Vagina (tissue), 2 donors: ENCODE measurements around the gene EME2. TPM values are rescaled to one million over a fixed set of nuclear protein-coding genes. Genes with fewer than 3 reads are reported as not detected.

Source experiments
- DNase-seq, 2 donors: peaks; one replicate each; pipeline ENCODE4 v3.0.0-alpha.2; 2017; ENCODE audit errors: extremely low spot score in 2 of 2
- H3K27ac ChIP-seq: fragments of 200-600 bp; sonication (generic); one replicate; pipeline ENCODE4 v1.5.1; 2019
- H3K27me3 ChIP-seq: fragments of 200-600 bp; sonication (generic); one replicate; pipeline ENCODE4 v1.5.1; 2019
- H3K36me3 ChIP-seq, 2 donors: fragments of 200-600 bp; sonication (generic); one replicate each; pipeline ENCODE4 v1.5.1; 2017 to 2019
- H3K4me1 ChIP-seq: fragments of 200-600 bp; sonication (generic); one replicate; pipeline ENCODE4 v1.5.1; 2019
- H3K4me3 ChIP-seq, 2 donors: fragments of 200-600 bp; sonication (generic); 1 replicate in 1 of 2; 2 replicates in 1 of 2; pipeline ENCODE4 v1.5.1; 2016 to 2019
- H3K9me3 ChIP-seq: fragments of 200-600 bp; sonication (generic); one replicate; pipeline ENCODE4 v1.5.1; 2019
- POLR2A ChIP-seq, 2 donors: fragments of 450-650 bp; IDR thresholded peaks; one replicate each; pipeline ENCODE4 v1.6.1; 2017; ENCODE audit warnings: antibody characterized with exemption in 2 of 2, mild to moderate bottlenecking in 2 of 2, moderate library complexity in 2 of 2
- POLR2AphosphoS5 ChIP-seq, 2 donors: sonication (generic); formaldehyde crosslinking; IDR thresholded peaks; one replicate each; pipeline ENCODE4 v1.9.0; 2017; ENCODE audit warnings: antibody characterized with exemption in 2 of 2, mild to moderate bottlenecking in 2 of 2, low read depth in 1 of 2; ENCODE audit not compliant: insufficient read depth in 1 of 2
- intact Hi-C: fragments of 100-400 bp; cut with DNase I; formaldehyde crosslinking; loops from one replicate; pipeline ENCODE4 v1.15.1; 2023
- total RNA-seq: library from RNA; depleted of rRNA; stranded (reverse); fragments of >200 nt; gene quantifications from one replicate; pipeline ENCODE4 v1.2.3, GENCODE V29; 2016
- TF ChIP-seq, protein P1 (sequence below), 3 experiments: fragments of 450-650 bp in 2 of 3; fragments of 200-600 bp in 1 of 3; sonication (generic) in 1 of 3; IDR thresholded peaks; one replicate each; pipeline ENCODE4 v1.5.1; 2017 to 2019; ENCODE audit warnings: antibody characterized with exemption in 3 of 3, mild to moderate bottlenecking in 2 of 3, moderate library complexity in 2 of 3

EME2 gene
- total RNA-seq, 1 donor from 2014 or later, result 13.5 TPM

DNA sequence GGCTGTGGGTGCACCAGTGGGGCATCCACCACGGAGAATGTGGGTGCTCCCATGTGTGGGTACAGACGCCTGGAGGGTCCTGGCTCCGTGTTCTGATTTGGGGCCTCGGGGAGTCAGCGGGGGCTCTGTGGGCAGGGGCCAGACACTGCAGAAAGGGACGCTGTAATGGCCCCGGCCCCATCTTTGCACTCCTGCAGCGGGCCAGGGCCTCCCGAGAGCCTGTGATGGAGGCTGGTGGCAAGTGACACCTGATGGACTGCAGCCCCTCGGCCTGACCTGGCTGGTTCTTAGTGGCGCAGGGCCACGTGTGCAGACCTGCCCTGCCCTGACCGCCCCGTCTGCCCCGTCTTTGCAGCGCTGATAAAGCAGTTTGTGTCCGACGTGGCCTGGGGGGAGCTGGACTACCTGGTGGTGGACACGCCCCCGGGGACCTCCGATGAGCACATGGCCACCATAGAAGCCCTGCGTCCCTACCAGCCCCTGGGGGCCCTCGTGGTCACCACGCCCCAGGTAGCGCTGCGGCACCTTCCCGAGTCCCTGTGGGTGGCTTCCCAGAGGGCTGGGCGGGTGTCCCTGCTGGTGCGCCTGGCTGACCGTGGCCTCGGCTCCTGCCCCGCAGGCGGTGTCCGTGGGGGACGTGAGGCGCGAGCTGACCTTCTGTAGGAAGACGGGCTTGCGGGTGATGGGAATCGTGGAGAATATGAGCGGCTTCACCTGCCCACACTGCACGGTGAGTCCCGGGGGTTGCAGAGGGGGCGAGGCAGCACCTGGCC lies 14.9 kb downstream of the EME2 start:
- H3K27ac ChIP-seq, result no peak overlapping the region
- H3K4me3 ChIP-seq, result no peak overlapping the region
- no peaks in the 10 kb centered on the region for H3K27me3 ChIP-seq
- no peak for DNase-seq
- intact Hi-C loops, result no loop called here
- H3K4me1 ChIP-seq, result peaks cover 36% of the 10 kb centered on the region
- no peaks in the 10 kb centered on the region for H3K9me3 ChIP-seq
- H3K36me3 ChIP-seq, result peaks cover 0 to 27% of the 10 kb centered on the region in 2 donors
- TF ChIP-seq POLR2A (IDR thresholded peaks at IDR 0.05), result no peak
- TF ChIP-seq POLR2AphosphoS5 (IDR thresholded peaks at IDR 0.05; ENCODE audit: insufficient read depth in 1 of 2, low read depth in 1 of 2), result no peak
- TF ChIP-seq, protein P1, sequence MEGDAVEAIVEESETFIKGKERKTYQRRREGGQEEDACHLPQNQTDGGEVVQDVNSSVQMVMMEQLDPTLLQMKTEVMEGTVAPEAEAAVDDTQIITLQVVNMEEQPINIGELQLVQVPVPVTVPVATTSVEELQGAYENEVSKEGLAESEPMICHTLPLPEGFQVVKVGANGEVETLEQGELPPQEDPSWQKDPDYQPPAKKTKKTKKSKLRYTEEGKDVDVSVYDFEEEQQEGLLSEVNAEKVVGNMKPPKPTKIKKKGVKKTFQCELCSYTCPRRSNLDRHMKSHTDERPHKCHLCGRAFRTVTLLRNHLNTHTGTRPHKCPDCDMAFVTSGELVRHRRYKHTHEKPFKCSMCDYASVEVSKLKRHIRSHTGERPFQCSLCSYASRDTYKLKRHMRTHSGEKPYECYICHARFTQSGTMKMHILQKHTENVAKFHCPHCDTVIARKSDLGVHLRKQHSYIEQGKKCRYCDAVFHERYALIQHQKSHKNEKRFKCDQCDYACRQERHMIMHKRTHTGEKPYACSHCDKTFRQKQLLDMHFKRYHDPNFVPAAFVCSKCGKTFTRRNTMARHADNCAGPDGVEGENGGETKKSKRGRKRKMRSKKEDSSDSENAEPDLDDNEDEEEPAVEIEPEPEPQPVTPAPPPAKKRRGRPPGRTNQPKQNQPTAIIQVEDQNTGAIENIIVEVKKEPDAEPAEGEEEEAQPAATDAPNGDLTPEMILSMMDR (IDR thresholded peaks at IDR 0.05), result no peak

DNA sequence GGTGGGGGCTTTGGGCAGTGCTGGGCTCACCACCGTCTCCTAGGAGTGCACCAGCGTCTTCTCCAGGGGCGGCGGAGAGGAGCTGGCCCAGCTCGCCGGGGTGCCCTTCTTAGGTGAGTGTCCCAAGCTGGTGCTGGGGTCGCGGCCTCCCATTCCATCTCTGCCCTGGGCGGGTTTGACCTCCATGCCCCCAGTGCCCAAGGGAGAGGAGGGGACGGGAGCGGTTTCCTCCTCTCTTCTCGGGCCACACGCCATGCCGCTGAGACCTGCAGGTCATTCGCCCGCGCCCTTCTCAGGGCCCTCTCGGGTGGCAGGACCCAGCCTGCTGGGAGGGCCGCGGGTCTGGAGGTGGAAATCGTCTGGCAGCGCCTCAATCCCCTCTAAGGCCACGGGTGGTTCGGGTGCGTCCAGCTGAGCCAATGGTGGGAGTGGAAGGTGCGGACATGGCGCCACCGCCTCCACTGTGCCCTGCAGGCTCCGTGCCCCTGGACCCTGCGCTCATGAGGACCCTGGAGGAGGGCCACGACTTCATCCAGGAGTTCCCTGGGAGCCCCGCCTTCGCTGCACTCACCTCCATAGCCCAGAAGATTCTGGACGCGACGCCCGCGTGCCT lies 15.6 kb downstream of the EME2 start:
- TF ChIP-seq, protein P1 (IDR thresholded peaks at IDR 0.05), result no peak
- TF ChIP-seq POLR2A (IDR thresholded peaks at IDR 0.05), result no peak
- no peak for TF ChIP-seq POLR2AphosphoS5 (IDR thresholded peaks at IDR 0.05; ENCODE audit: insufficient read depth in 1 of 2, low read depth in 1 of 2)
- no peaks in the 10 kb centered on the region for H3K27me3 ChIP-seq
- no peak overlapping the region for H3K4me3 ChIP-seq
- no peak for DNase-seq
- no peaks in the 10 kb centered on the region for H3K9me3 ChIP-seq
- intact Hi-C loops, result no loop called here
- peaks cover 0 to 27% of the 10 kb centered on the region in 2 donors for H3K36me3 ChIP-seq
- peaks cover 36% of the 10 kb centered on the region for H3K4me1 ChIP-seq
- H3K27ac ChIP-seq, result no peak overlapping the region

DNA sequence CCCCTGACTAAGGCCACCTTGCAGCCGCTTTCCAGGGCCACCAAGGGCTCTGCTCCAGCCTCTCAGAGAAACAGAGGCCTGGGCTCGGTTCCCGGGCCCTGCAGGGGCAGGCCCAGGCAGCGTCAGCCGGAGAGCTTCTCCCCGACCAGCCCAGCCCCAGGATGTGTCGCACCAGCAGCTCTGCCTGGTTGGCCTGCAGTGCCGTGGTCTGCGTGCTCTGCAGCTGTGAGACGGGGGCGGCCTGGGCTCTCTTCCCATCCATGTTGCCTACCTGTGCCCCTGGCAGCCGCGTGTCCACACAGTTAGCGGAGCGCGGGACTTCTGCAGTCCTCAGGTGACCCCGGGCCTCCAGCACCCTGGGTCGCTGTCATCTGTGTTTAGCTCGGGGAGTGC lies 16.1 kb downstream of the EME2 start:
- Histone ChIP-seq H3K27me3 (no peaks in the 10 kb centered on the region), H3K4me3 (no peak overlapping the region), H3K4me1 (peaks cover 33% of the 10 kb centered on the region), H3K36me3 (peaks cover 0 to 27% of the 10 kb centered on the region in 2 donors), H3K9me3 (no peaks in the 10 kb centered on the region), H3K27ac (no peak overlapping the region)
- intact Hi-C loops, result no loop called here
- TF ChIP-seq, protein P1 (IDR thresholded peaks at IDR 0.05), result no peak
- no peak for TF ChIP-seq POLR2AphosphoS5 (IDR thresholded peaks at IDR 0.05; ENCODE audit: insufficient read depth in 1 of 2, low read depth in 1 of 2)
- no peak for TF ChIP-seq POLR2A (IDR thresholded peaks at IDR 0.05)
- no peak for DNase-seq

DNA sequence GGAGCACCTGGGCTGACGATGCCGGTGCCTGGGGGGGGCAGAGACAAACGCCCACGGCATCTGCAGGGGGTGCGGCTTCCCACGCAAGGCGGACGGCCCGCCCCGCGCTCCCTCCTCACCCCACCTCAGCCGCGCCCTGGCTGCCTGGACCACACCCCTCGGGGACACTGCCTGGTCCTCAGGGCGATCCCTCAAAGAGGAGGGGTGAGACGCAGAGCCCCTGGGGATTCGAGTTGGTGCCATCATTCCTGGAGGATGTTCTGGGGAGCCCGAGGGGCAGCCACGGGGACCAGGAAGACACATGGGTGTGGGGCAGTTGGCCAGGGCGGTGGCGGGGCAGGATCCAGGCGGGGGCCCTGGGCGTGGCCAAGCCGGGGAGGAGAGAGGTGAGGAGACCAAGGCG lies 17.0 kb downstream of the EME2 start:
- peaks cover 0 to 27% of the 10 kb centered on the region in 2 donors for H3K36me3 ChIP-seq

DNA sequence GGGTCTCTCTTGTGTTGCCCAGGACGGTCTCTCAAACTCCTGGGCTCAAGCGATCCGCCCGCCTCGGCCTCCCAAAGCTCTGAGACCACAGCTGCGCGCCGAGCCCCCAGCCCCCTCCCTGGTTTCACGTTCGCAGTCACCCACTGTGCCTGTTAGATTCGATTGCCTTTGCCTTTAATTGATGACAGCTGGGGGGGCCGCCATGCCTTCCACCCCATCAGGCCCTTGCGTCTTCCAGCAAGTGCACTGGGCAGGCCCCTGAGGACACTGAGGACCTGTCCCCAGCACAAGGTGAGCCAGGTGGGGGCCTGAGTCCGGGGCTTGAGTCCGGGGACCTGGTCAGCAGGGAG lies 17.6 kb downstream of the EME2 start:
- TF ChIP-seq, protein P1 (IDR thresholded peaks at IDR 0.05), result no peak
- TF ChIP-seq POLR2AphosphoS5 (IDR thresholded peaks at IDR 0.05; ENCODE audit: insufficient read depth in 1 of 2, low read depth in 1 of 2) (no peak), POLR2A (IDR thresholded peaks at IDR 0.05) (no peak)
- H3K27me3 ChIP-seq, result no peaks in the 10 kb centered on the region
- DNase-seq, result no peak
- H3K4me3 ChIP-seq, result no peak overlapping the region
- peaks cover 0 to 27% of the 10 kb centered on the region in 2 donors for H3K36me3 ChIP-seq
- no peak overlapping the region for H3K27ac ChIP-seq
- intact Hi-C loops, result no loop called here
- H3K9me3 ChIP-seq, result no peaks in the 10 kb centered on the region
- H3K4me1 ChIP-seq, result peaks cover 18% of the 10 kb centered on the region

More for the DNA sequence above, 17.0 kb downstream of the EME2 start:
- intact Hi-C loops, result no loop called here
- Histone ChIP-seq H3K4me1 (peaks cover 24% of the 10 kb centered on the region), H3K27me3 (no peaks in the 10 kb centered on the region), H3K9me3 (no peaks in the 10 kb centered on the region), H3K27ac (no peak overlapping the region), H3K4me3 (no peak overlapping the region)
- no peak for TF ChIP-seq POLR2AphosphoS5 (IDR thresholded peaks at IDR 0.05; ENCODE audit: insufficient read depth in 1 of 2, low read depth in 1 of 2)
- DNase-seq, result no peak
